ENCODE results near the gene XYLT1. TPM values are rescaled to one million over a fixed set of nuclear protein-coding genes. Genes with fewer than 3 reads are reported as not detected.

Gene XYLT1
- 15.2 and 20.7 TPM in 2 replicates for total RNA-seq

GRCh38 chr16:17470908-17471718 lies at the start of gene XYLT1:
TSS of gene XYLT1 (minus strand) at chr16:17470960. CDS start at chr16:17470796, 164 bp downstream.

